ENCODE data around the gene IPO5.

The IPO5 gene

GRCh38 chr13:97953376-97953970, at the start of gene IPO5:
IPO5 (plus strand) TSS chr13:97953675; CDS start chr13:97976697, 23,022 bp downstream.
- DNase-seq (ENCODE audit: low read depth) = peak; percentile 21

- no peak for DNase-seq (ENCODE audit: low read depth)
These were observed 49.4 kb upstream of the IPO5 start for GRCh38 chr13:97904059-97904458.

- peak; percentile 58 for DNase-seq (ENCODE audit: low read depth)
These were observed 48.0 kb upstream of the IPO5 start for GRCh38 chr13:97905517-97905916.

- peak; percentile 12 for DNase-seq (ENCODE audit: low read depth)
These were observed 42.0 kb upstream of the IPO5 start for GRCh38 chr13:97911311-97912138.

GRCh38 chr13:97912139-97912535, 41.3 kb upstream of the IPO5 start:
- DNase-seq (ENCODE audit: low read depth) = no peak

GRCh38 chr13:97913206-97913605, 40.3 kb upstream of the IPO5 start:
- DNase-seq (ENCODE audit: low read depth) = peak; percentile 60

GRCh38 chr13:97914540-97914939, 38.9 kb upstream of the IPO5 start:
- DNase-seq (ENCODE audit: low read depth) = no peak

GRCh38 chr13:97921176-97921816, 32.2 kb upstream of the IPO5 start:
- peak; percentile 71 for DNase-seq (ENCODE audit: low read depth)

GRCh38 chr13:97928301-97928700, 25.2 kb upstream of the IPO5 start:
- no peak for DNase-seq (ENCODE audit: low read depth)

- no peak for DNase-seq (ENCODE audit: low read depth)
These were observed 21.4 kb upstream of the IPO5 start for GRCh38 chr13:97932036-97932435.

- DNase-seq (ENCODE audit: low read depth) = no peak
These were observed 20.8 kb upstream of the IPO5 start for GRCh38 chr13:97932647-97933046.

GRCh38 chr13:97933776-97934175, 19.7 kb upstream of the IPO5 start:
- DNase-seq (ENCODE audit: low read depth) = no peak

GRCh38 chr13:97934590-97934989, 18.9 kb upstream of the IPO5 start:
- no peak for DNase-seq (ENCODE audit: low read depth)

GRCh38 chr13:97935071-97935470, 18.4 kb upstream of the IPO5 start:
- DNase-seq (ENCODE audit: low read depth) = no peak

- DNase-seq (ENCODE audit: low read depth) = no peak
These were observed 17.4 kb upstream of the IPO5 start for GRCh38 chr13:97936036-97936435.

- peak; percentile 32 for DNase-seq (ENCODE audit: low read depth)
These were observed 14.6 kb upstream of the IPO5 start for GRCh38 chr13:97938706-97939475.

- peak; percentile 15 for DNase-seq (ENCODE audit: low read depth)
These were observed 9.0 kb upstream of the IPO5 start for GRCh38 chr13:97944396-97945029.

GRCh38 chr13:97945342-97945741, 8.1 kb upstream of the IPO5 start:
- DNase-seq (ENCODE audit: low read depth) = no peak

GRCh38 chr13:97945792-97946419, 7.6 kb upstream of the IPO5 start:
- DNase-seq (ENCODE audit: low read depth) = no peak

- DNase-seq (ENCODE audit: low read depth) = peak; percentile 85
These were observed 6.4 kb upstream of the IPO5 start for GRCh38 chr13:97946951-97947588.

- DNase-seq (ENCODE audit: low read depth) = no peak
These were observed 5.4 kb upstream of the IPO5 start for GRCh38 chr13:97948041-97948440.
